Measurements from ENCODE around the gene CCDC185.

DNA sequence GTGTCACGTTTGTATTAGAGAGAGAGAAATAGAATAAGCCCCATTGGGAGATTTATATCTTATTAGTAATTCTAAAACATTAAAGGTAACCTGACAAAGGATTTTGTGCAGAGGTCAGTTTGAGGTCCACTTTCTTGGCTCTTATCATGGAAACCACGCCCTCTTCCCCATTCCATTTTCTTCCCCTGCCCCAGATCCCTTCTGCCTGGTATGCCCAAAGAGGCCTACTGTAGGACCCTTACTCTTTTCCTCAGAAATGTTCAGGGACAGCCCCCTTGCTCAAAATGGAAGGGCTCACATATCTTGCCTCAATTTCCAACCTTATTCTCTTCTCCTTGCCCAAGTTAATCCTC lies 9.6 kb downstream of the CCDC185 start:
- TF ChIP-seq ISL1 (CRISPR knock-in tag; IDR thresholded peaks at IDR 0.05) (no peak), ESRRG (CRISPR knock-in tag; IDR thresholded peaks at IDR 0.05) (no peak), ZNF565 (CRISPR knock-in tag; conservative IDR thresholded peaks at IDR 0.05; ENCODE audit: low read depth) (no peak), RARB (CRISPR knock-in tag; IDR thresholded peaks at IDR 0.05) (no peak), ZC3H10 (CRISPR knock-in tag; IDR thresholded peaks at IDR 0.05) (no peak), ZNF70 (CRISPR knock-in tag; IDR thresholded peaks at IDR 0.05) (no peak), TCF4 (CRISPR knock-in tag; IDR thresholded peaks at IDR 0.05; ENCODE audit: borderline replicate concordance) (no peak)
- TF ChIP-seq, protein P1, sequence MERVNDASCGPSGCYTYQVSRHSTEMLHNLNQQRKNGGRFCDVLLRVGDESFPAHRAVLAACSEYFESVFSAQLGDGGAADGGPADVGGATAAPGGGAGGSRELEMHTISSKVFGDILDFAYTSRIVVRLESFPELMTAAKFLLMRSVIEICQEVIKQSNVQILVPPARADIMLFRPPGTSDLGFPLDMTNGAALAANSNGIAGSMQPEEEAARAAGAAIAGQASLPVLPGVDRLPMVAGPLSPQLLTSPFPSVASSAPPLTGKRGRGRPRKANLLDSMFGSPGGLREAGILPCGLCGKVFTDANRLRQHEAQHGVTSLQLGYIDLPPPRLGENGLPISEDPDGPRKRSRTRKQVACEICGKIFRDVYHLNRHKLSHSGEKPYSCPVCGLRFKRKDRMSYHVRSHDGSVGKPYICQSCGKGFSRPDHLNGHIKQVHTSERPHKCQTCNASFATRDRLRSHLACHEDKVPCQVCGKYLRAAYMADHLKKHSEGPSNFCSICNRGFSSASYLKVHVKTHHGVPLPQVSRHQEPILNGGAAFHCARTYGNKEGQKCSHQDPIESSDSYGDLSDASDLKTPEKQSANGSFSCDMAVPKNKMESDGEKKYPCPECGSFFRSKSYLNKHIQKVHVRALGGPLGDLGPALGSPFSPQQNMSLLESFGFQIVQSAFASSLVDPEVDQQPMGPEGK (CRISPR knock-in tag; IDR thresholded peaks at IDR 0.05; ENCODE audit: borderline replicate concordance) = no peak
